Chondrocyte (in vitro differentiated cells): Measurements from ENCODE around the gene ERGIC1. TPM values are rescaled to one million over a fixed set of nuclear protein-coding genes. Genes with fewer than 3 reads are reported as not detected.

Experiments used
- DNase-seq: peaks from one replicate; pipeline ENCODE4 v3.0.0; 2021; ENCODE audit warnings: mixed read lengths, low spot score
- H3K27ac Mint-ChIP-seq: one replicate; pipeline ENCODE4 v1.8.0; 2021; ENCODE audit warnings: mild to moderate bottlenecking, moderate library complexity, mixed read lengths; ENCODE audit not compliant: unreplicated experiment
- H3K27me3 Mint-ChIP-seq: 2 replicates; pipeline ENCODE4 v1.8.0; 2021; ENCODE audit warnings: low read depth, mixed read lengths
- H3K36me3 Mint-ChIP-seq: 2 replicates; pipeline ENCODE4 v1.8.0; 2021; ENCODE audit warnings: low read depth, mixed read lengths
- H3K4me1 Mint-ChIP-seq: 2 replicates; pipeline ENCODE4 v1.8.0; 2021; ENCODE audit warnings: low read depth, mild to moderate bottlenecking, mixed read lengths
- H3K4me3 Mint-ChIP-seq: one replicate; pipeline ENCODE4 v1.8.0; 2021; ENCODE audit warnings: mild to moderate bottlenecking, moderate library complexity, mixed read lengths; ENCODE audit not compliant: unreplicated experiment
- H3K9me3 Mint-ChIP-seq: 2 replicates; pipeline ENCODE4 v1.8.0; 2021; ENCODE audit warnings: low read depth, mixed read lengths
- total RNA-seq: library from RNA; stranded (reverse); gene quantifications from 3 replicates; pipeline ENCODE4 v1.2.1, GENCODE V29; 2021
- TF ChIP-seq, protein P1 (sequence below): fragments of 200-600 bp; sonication (generic); IDR thresholded peaks from 2 replicates; pipeline ENCODE4 v1.5.0; 2021; ENCODE audit warnings: antibody characterized with exemption, mild to moderate bottlenecking, moderate library complexity

ERGIC1 gene
- total RNA-seq, 1 donor from 2014 or later = 141 TPM

DNA sequence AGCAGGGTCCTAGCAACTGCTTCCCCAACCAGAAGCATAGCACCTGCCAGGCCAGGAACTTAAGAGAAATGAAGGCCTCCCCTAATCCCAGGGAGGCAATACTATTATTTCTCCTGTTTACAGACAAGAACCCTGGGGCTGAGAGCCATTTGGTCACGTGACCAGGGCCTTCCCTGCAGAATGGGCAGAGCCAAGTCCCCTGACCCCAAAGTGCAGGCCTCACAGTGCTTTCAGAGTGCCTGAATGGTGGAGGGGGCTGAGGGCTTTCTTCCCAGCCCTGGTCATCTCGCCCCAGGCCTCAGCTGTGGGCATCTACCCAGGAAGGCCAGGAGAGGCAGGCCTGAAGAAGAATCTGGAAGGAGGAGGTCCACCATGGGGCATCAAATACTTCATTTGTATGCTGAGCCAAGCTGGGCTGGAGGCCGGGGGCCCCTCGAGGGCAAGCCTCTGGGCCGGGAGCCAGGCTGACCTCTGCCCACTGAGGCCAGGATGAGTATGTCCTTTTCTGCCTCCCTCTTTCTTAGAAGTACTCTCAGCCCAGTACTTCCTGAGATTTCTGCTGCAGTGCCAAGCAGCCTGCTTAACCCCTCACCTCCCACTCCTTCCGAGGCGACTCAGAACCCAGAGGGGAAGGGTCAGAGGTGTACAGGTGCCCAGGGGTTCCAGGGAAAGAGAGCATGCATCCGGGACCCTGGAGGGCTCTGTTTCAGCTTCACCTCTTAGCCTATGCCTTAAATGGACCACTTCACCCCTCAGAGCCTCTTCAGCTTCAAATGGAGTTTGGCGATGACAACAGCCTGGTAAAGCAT is 44.2 kb upstream of the ERGIC1 start:
- Mint-ChIP-seq H3K4me3 (no peak overlapping the region), H3K27ac (peak overlapping the region; percentile 51), H3K9me3 (no peaks in the 10 kb centered on the region), H3K36me3 (no peaks in the 10 kb centered on the region), H3K27me3 (no peaks in the 10 kb centered on the region), H3K4me1 (peaks cover 48% of the 10 kb centered on the region)
- no peak for DNase-seq
- TF ChIP-seq, protein P1, sequence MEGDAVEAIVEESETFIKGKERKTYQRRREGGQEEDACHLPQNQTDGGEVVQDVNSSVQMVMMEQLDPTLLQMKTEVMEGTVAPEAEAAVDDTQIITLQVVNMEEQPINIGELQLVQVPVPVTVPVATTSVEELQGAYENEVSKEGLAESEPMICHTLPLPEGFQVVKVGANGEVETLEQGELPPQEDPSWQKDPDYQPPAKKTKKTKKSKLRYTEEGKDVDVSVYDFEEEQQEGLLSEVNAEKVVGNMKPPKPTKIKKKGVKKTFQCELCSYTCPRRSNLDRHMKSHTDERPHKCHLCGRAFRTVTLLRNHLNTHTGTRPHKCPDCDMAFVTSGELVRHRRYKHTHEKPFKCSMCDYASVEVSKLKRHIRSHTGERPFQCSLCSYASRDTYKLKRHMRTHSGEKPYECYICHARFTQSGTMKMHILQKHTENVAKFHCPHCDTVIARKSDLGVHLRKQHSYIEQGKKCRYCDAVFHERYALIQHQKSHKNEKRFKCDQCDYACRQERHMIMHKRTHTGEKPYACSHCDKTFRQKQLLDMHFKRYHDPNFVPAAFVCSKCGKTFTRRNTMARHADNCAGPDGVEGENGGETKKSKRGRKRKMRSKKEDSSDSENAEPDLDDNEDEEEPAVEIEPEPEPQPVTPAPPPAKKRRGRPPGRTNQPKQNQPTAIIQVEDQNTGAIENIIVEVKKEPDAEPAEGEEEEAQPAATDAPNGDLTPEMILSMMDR = no peak

DNA sequence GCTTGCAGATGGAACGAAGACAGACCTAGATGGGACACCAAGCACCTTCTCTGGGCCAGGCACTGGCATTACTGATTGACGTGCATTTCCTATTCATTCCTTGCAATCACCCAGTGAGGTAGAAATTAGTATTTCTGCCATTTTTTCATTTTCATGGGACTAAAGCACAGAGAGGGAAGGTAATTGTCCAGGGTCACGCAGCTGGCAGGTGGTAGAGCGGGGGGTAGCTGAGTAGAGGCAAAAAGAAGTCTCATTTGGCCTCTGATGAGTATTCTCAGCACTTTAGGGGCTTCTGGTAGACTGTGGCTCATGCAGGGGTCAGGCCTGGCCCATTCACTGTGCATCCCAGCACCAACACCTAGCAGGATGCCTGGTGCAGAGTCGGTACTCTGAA is 43.6 kb upstream of the ERGIC1 start:
- Mint-ChIP-seq H3K4me1 (peaks cover 54% of the 10 kb centered on the region), H3K4me3 (no peak overlapping the region), H3K27me3 (no peaks in the 10 kb centered on the region), H3K9me3 (no peaks in the 10 kb centered on the region), H3K36me3 (no peaks in the 10 kb centered on the region), H3K27ac (no peak overlapping the region)
- DNase-seq = no peak
- TF ChIP-seq, protein P1 = no peak

DNA sequence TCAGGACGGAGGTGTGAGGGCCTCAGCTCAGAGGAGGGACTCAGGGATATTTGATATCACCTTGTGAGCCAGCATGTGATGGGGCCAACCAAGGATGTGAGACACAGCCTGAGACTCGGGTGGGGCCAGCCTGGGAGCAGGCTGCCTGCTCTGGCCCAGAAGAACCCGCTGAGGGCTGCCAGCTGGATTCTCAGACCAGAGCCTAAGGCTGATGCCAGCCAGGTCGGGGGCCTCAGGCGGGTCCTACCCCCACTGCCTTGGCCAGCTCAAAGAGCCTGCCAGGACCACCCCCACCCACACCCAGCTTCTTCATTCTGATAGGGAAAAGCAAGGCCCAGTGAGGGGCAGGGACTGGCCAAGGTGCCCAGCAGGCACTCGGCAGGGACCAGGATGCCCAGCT is 42.8 kb upstream of the ERGIC1 start:
- Mint-ChIP-seq H3K27me3 (no peaks in the 10 kb centered on the region), H3K9me3 (no peaks in the 10 kb centered on the region)

DNA sequence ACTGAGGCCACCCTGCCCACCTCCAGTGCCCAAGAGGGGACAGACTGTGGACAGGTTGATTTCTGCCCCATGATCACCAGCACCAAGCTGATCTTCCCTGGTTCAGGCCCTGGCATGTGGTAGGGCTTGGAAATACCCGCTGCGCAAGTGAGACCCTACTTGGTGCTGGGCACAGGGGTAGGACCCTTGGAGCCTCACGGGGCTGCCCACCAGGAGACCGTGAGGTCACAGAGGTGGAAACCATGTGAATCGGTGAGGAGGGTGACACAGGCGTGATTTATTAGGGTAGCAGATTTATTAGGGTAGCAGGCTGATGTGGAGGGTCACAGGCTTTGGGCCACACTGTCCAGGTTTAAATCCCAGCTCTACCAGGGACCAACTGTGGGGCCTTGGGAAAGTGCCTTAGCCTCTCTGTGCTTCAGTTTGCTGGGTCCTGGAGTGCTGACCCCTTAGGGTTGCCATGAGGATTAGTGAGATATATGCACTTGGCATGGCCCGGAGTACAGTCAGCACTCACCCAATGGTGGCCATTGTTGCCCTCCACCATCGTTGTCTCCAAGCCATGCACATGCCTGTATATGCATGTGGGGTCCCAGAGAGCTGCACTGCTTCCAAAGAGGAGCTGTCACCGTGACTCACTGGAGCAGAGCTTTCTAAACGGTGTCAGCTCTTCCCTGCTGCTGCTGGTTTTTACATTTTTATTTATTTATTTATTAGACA is 42.2 kb upstream of the ERGIC1 start:
- H3K27ac Mint-ChIP-seq = no peak overlapping the region
- peaks cover 62% of the 10 kb centered on the region for H3K4me1 Mint-ChIP-seq
- H3K4me3 Mint-ChIP-seq = no peak overlapping the region
- H3K36me3 Mint-ChIP-seq = no peaks in the 10 kb centered on the region
- no peaks in the 10 kb centered on the region for H3K27me3 Mint-ChIP-seq
- TF ChIP-seq, protein P1 = no peak
- no peak for DNase-seq
- H3K9me3 Mint-ChIP-seq = no peaks in the 10 kb centered on the region

More for the DNA sequence above, 42.8 kb upstream of the ERGIC1 start:
- Mint-ChIP-seq H3K4me3 (no peak overlapping the region), H3K27ac (peak overlapping the region; percentile 41), H3K36me3 (no peaks in the 10 kb centered on the region), H3K4me1 (peaks cover 58% of the 10 kb centered on the region)
- DNase-seq = no peak
- TF ChIP-seq, protein P1 = no peak

DNA sequence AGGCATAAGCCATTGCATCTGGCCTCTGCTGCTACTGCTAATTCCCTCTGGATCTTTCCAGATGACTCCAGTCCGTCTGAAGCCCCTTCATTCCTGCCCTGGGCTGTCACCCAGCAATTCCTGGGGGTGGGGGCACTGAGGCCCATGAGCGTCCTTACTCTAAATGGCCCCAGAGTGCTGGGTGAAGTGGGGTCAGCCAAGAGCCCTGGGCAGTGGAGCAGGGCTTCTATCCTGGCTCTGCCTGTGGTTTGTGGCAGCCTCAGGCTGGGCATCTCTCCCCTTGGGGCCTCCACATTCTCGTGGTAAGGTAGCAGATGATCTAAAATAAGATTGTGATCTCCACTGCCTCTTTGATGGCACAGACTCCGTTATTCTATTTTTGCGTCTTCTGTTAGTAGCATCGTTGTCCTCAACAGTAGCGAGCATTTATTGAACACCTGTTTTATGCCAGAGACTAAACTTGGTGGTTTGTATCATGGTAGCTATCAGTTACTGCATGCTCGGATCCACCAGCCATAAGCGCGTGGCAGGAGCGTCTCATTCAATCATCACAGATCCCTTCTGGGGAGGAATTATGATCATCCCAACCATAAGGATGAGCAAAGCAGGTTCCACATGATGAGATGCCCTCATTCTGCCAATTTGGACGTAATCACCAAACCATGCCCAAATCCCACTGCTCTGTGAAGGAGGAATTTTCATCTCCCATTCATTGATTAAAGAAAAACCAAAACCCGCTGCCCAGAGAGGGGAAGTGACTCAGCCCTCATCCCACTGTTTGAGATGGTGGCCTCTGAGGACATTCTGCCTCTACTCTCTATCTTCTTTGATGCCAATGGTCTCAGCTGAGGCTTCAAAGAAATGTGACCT is 41.1 kb upstream of the ERGIC1 start:
- peaks cover 71% of the 10 kb centered on the region for H3K4me1 Mint-ChIP-seq
- no peak for DNase-seq
- no peak overlapping the region for H3K4me3 Mint-ChIP-seq
- TF ChIP-seq, protein P1 = no peak
- H3K27me3 Mint-ChIP-seq = no peaks in the 10 kb centered on the region
- H3K36me3 Mint-ChIP-seq = no peaks in the 10 kb centered on the region
- H3K9me3 Mint-ChIP-seq = no peaks in the 10 kb centered on the region
- peak overlapping the region; percentile 49 for H3K27ac Mint-ChIP-seq
